HFF-Myc (cell line): ENCODE data around the gene TPST2.

Source experiments
- DNase-seq: peaks from one replicate; pipeline ENCODE4 v3.0.0-alpha.2; 2011; ENCODE audit warnings: low read depth; ENCODE audit errors: extremely low read depth
- H3K4me3 ChIP-seq: replicated peaks from 2 replicates; pipeline ENCODE4 v1.5.1; 2011; ENCODE audit warnings: low read depth, mild to moderate bottlenecking, control low read depth, low read length
- TF ChIP-seq, protein P1 (sequence below): IDR thresholded peaks from 2 replicates; pipeline ENCODE4 v1.5.1; 2012; ENCODE audit warnings: mild to moderate bottlenecking, low read depth, low read length, control low read depth; ENCODE audit errors: missing control alignments

The TPST2 gene

GRCh38 chr22:26602127-26602526, 12.2 kb upstream of the TPST2 start:
- TF ChIP-seq, protein P1, sequence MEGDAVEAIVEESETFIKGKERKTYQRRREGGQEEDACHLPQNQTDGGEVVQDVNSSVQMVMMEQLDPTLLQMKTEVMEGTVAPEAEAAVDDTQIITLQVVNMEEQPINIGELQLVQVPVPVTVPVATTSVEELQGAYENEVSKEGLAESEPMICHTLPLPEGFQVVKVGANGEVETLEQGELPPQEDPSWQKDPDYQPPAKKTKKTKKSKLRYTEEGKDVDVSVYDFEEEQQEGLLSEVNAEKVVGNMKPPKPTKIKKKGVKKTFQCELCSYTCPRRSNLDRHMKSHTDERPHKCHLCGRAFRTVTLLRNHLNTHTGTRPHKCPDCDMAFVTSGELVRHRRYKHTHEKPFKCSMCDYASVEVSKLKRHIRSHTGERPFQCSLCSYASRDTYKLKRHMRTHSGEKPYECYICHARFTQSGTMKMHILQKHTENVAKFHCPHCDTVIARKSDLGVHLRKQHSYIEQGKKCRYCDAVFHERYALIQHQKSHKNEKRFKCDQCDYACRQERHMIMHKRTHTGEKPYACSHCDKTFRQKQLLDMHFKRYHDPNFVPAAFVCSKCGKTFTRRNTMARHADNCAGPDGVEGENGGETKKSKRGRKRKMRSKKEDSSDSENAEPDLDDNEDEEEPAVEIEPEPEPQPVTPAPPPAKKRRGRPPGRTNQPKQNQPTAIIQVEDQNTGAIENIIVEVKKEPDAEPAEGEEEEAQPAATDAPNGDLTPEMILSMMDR: no peak
- no peak overlapping the region for H3K4me3 ChIP-seq

GRCh38 chr22:26601726-26602125, 11.8 kb upstream of the TPST2 start:
- no peak for DNase-seq
- no peak overlapping the region for H3K4me3 ChIP-seq
- TF ChIP-seq, protein P1: no peak

More at GRCh38 chr22:26602127-26602526, 12.2 kb upstream of the TPST2 start:
- no peak for DNase-seq

DNA sequence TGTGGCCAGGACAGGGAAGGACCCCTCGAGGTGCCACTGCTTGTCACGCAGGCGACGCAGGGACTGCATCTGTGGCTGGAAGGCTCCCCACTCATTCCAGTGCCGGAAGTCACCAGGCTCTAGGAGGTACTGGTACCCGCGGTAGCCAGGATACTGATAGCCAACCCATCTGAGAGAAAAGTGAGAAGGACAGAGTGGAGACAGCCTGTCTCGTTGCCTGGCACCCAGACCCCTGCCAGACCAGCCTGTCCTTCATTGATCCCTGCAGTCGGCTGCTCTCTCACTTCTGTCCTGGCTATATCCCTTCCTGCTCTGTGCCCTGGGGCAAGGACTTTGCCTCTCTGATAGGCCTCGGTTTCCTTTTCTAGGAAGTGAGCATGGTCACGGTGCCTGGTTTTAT, 9.6 kb upstream of the TPST2 start:
- TF ChIP-seq, protein P1: no peak
- no peak overlapping the region for H3K4me3 ChIP-seq
- DNase-seq: no peak

GRCh38 chr22:26597480-26597879, 7.5 kb upstream of the TPST2 start:
- DNase-seq: no peak
- TF ChIP-seq, protein P1: no peak
- H3K4me3 ChIP-seq: no peak overlapping the region

GRCh38 chr22:26597026-26597425, 7.1 kb upstream of the TPST2 start:
- no peak for DNase-seq
- H3K4me3 ChIP-seq: no peak overlapping the region
- TF ChIP-seq, protein P1: no peak

DNA sequence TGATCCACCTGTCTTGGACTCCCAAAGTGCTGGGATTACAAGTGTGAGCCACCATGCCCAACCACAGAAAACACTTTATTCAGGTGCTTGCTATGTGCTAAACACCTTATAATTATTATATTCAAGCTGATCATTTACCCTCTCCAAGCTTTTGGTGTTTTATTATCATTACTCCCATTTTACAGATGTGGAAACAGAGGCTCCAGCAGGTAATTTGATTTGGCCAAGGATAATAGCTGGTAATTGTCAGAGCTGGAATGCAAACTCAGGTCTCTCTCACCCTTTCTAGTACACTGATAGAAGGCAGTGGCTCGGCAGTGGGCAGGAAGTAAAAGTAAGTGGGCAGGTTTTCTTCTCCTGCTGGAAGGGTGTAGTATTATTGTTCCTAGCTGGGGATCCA, 3.8 kb upstream of the TPST2 start:
- no peak overlapping the region for H3K4me3 ChIP-seq
- TF ChIP-seq, protein P1: no peak
- DNase-seq: no peak

DNA sequence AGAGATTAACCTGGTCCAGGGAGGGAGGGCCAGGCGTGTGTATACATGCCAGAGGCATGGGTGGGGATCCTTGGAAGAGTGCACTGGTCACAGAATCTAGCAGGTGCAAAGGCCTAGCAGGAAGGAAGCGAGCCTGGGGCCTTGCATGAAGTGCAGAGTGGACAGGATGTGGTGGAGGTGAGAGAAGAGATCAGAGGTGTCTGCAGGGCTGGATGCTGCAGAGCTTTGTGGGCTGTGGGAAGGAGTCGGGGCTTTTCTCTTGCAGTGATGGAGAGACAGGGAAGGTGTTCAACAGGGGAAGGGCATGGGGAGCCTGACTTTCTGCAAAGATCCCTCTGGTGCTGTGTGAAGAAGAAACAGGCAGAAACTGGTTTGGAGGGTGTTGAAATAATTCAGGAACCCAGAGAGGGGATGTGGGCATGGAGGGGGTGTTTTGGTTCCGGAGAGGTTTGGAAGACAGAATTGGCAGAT, 2.5 kb upstream of the TPST2 start:
- DNase-seq: no peak
- no peak overlapping the region for H3K4me3 ChIP-seq
- TF ChIP-seq, protein P1: no peak
